OCI-LY1 (cell line): ENCODE results near the gene NKRF.

ENCODE experiments used
- EZH2 ChIP-seq: fragments of 200-600 bp; sonication (generic), shearing (Covaris generic); IDR thresholded peaks from 2 replicates; pipeline ENCODE4 v1.8.0; 2017; ENCODE audit warnings: borderline replicate concordance, mixed run types, mild to moderate bottlenecking, antibody characterized with exemption, low read length, moderate library complexity, mixed read lengths
- TF ChIP-seq, protein P1 (sequence below): fragments of 200-600 bp; sonication (generic), shearing (Covaris generic); IDR thresholded peaks from 2 replicates; pipeline ENCODE4 v1.5.1; 2017; ENCODE audit warnings: mild to moderate bottlenecking, antibody characterized with exemption, low read length, moderate library complexity, mixed read lengths

DNA sequence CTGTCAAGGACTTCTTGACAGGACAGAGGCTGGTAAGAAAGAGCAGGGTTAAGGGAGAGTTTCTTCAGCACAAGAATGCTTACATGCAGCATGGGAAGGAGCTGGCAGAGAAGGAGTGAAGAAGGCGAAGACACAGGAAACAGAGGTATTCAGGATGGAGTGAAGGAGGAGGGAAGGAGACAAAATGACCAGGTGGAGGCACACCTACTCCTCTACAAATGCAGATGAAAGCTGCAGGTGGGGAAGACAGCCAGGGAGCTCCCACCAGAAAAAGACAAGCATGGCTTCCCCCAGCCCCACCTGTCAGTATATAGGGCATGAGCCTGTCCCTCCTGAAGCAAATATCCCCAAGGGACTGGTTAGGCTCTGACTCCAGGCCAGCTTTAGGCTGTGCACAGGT is 29.6 kb upstream of the NKRF start:
- TF ChIP-seq EZH2, result no peak
- TF ChIP-seq, protein P1, sequence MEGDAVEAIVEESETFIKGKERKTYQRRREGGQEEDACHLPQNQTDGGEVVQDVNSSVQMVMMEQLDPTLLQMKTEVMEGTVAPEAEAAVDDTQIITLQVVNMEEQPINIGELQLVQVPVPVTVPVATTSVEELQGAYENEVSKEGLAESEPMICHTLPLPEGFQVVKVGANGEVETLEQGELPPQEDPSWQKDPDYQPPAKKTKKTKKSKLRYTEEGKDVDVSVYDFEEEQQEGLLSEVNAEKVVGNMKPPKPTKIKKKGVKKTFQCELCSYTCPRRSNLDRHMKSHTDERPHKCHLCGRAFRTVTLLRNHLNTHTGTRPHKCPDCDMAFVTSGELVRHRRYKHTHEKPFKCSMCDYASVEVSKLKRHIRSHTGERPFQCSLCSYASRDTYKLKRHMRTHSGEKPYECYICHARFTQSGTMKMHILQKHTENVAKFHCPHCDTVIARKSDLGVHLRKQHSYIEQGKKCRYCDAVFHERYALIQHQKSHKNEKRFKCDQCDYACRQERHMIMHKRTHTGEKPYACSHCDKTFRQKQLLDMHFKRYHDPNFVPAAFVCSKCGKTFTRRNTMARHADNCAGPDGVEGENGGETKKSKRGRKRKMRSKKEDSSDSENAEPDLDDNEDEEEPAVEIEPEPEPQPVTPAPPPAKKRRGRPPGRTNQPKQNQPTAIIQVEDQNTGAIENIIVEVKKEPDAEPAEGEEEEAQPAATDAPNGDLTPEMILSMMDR, result no peak
